HG03469 (cell line): ENCODE results near the gene MYO7B.

Experiments used
- ATAC-seq: cut with Tn5 transposase; IDR thresholded peaks from one replicate; pipeline ENCODE4 v1.9.1; 2021; ENCODE audit warnings: mild to moderate bottlenecking, moderate library complexity, moderate number of reproducible peaks; ENCODE audit not compliant: unreplicated experiment

MYO7B gene

DNA sequence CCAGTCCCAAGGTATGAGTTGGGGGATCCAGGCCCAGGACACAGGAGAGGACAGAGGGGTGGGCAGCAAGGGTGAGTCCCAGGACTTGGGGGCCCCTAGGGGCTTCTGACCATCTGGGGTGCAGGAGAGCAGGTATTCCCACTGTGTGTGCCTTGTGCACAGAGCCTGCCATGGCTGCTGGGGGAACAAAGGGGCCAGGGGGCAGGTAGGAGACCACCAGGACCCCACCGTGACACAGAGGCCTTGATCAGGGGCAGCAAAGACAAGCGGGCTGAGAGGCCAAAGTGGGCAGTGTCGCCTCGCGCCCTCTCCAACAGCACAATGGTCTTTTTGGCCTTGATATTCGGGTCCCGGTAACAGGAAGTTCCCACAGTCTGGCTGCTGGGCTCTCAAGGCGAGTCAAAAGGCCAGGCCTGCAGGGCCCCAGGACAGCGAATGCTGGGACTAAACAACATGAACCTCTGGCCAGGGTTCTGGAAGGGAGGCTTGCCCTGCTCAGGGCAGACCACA, 98.1 kb downstream of the MYO7B start:
- ATAC-seq, result no peak

GRCh38 chr2:127634066-127634617, 98.7 kb downstream of the MYO7B start:
- ATAC-seq, result no peak

GRCh38 chr2:127634626-127635379, 99.3 kb downstream of the MYO7B start:
- no peak for ATAC-seq

DNA sequence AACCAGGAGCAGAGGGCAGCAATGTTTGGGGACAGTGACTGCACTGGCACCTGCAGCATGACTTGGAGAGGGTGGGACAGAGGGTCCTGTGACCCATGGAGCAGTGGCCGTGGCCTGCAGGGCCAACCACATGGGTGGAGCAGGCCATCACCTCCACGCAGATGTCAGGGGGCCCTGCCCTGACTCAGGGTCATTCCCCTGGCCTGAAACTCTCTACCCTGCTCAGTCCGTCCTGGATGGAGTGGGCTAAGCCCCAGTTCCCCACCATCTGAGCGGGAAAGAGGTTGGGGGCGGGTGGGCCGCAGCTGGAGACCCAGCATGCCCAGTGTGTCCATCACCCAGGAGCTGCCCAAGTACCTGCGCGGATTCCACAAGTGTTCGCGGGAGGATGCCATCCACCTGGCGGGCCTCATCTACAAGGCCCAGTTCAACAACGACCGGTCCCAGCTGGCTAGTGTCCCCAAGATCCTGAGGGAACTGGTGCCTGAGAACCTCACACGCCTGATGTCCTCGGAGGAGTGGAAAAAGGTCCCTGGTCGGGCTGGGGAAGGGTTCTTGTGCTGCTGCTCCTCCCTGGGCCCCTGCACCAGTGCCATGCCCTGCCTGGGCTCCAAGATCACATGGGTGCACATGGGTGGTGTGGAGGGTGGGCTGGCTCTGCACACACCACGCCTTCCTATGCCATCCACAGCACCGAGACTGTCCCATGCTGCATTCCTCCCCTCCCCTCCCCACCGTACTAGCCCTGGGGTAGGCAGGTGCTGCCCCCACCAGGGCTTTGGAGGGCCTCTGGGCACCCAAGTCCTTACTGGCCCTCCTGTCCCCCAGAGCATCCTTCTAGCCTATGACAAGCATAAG, 100.1 kb downstream of the MYO7B start:
- ATAC-seq, result no peak

DNA sequence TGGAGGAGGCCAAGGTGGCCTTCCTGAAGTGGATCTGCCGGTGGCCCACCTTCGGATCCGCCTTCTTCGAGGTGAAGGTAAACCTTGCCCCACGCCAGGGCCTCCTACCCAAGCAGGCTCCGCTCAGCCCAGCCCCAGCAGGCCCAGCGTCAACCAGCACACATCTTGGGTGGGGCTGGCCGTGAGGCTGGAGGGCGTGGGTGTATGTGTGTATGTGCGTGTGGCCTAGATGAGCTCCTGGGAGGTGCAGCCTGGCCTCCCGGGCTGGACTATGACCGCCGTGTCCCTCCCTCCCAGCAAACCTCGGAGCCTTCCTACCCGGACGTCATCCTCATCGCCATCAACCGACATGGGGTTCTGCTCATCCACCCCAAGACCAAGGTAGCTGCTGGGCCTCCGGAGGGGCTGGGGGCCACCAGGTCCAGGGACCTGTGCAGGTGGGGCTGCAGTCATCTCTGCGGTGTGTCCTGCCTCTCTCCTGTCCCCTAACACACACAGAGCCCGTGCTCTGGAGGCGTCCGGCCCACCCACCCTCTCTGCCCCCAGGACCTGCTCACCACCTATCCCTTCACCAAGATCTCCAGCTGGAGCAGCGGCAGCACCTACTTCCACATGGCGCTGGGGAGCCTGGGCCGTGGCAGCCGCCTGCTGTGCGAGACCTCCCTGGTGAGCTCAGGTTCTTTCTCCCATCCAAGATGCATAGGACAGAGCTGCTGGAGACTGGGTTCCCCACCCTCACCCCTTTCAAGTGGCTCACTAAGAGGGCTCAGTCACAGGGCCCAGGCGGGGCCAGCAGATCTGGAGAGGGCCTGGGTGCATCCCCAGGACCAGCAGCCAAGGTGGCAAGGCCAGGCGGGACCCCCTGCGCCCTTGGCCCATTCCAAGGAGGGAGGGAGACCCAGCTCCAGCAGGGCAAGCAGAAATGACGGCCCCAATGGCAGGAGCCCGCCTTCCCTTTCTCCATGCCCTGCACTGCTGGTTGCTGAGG, 101.1 kb downstream of the MYO7B start:
- ATAC-seq, result no peak

GRCh38 chr2:127637236-127637630, 101.8 kb downstream of the MYO7B start:
- no peak for ATAC-seq

- no peak for ATAC-seq
Observed at GRCh38 chr2:127637725-127638252, 102.3 kb downstream of the MYO7B start.

DNA sequence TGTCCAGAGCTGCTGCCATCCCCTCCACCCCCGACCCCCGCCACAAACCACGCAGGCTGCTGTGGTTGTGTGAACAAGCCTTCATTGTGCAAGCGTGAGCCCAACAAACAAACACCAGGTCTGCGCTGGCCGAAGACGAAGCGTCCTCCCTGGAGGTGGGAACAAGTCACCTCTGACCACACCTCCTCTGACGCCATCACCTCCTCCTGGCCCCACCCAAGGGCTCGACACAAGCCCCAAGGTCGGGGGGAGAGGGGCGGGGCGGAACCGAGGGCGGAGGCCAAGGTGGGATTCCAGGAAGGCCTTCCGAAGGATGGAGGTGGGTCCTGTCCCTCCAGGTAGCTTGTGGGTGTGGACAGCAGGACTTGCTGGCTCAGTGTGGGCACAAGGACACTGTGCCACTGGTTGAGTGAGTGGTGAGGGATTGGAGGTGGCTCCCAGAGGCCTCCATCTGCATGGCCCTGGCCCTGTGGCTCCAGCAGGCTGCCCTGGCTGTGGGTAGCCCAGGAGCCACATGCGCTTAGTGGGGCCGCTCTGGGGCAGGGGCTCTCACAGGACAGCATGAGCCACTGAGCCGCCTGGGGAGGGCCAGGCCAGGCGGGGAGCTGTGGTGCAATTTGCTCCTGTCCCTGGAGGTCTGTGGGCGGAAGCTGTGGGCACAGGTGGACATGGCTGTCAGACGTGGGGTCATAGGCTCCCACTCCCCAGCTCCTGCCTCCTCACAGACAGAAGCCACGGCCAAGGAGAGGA, 103.1 kb downstream of the MYO7B start:
- ATAC-seq, result no peak

- no peak for ATAC-seq
Observed at GRCh38 chr2:127639111-127639474, 103.6 kb downstream of the MYO7B start.

DNA sequence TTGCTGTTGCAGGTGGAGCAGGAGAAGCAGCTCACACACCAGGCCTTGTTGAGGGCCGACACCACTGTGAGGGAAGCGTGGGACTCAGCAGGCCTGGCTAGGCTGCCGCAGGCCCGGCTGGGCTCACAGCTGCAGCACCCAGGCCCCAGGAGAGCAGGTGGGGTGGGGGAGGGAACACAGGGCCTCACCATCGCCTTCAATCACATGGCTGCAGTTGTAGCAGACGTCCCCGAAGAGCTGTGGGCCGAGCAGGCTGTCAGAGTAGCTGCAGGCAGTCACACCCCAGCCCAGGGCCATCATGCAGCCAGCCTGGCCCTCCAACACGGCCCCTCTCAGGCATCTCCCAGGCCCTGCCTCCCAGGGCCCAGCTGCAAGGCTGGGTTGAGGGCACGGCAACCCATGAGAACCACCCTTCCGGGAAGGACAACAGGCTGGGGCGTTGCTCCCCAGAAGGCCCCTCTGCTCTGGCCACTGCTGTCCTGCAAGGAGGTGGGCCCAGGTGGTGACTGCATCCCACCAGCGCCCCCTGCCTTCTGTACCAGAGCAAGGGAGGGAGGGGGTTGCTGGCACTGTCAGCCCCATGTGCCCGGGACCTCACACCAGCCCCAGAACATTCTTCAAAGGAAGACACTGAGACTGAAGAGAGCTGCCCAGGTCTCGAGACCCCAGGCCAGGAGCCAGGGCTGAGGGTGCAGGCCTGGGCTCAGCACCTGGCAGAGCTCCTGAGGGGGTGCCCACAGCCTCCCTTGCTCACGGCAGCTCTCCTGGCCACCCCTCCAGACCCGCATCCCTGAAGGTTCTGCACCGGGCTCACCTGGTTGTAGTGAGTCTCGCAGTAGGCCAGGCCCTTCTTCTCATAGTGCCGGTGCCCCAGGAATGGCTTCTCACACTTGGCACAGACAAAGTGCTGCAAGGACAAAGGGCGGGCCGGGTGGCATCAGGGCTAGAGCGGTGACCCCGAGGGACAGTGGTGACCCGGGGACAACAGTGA, 104.9 kb downstream of the MYO7B start:
- no peak for ATAC-seq

DNA sequence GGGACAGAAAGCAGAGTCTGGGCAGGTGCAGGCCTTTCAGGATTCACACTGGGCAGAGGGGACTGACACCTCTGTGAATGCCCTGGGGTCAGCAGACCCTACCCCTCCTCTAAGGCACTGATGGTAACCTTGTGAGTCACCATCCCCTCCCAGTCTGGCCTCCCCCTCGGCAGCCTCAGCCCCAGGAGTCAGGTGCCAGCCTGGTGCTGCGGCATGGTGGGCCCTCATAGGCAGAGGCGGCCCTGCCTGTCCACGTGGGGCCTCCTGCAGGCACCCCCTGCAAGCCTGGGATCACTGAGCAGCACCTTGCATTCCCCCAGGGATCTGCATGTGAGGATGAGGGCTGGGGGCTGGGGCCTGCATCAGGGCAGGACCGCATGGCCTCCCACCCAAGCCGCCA, 105.7 kb downstream of the MYO7B start:
- no peak for ATAC-seq

DNA sequence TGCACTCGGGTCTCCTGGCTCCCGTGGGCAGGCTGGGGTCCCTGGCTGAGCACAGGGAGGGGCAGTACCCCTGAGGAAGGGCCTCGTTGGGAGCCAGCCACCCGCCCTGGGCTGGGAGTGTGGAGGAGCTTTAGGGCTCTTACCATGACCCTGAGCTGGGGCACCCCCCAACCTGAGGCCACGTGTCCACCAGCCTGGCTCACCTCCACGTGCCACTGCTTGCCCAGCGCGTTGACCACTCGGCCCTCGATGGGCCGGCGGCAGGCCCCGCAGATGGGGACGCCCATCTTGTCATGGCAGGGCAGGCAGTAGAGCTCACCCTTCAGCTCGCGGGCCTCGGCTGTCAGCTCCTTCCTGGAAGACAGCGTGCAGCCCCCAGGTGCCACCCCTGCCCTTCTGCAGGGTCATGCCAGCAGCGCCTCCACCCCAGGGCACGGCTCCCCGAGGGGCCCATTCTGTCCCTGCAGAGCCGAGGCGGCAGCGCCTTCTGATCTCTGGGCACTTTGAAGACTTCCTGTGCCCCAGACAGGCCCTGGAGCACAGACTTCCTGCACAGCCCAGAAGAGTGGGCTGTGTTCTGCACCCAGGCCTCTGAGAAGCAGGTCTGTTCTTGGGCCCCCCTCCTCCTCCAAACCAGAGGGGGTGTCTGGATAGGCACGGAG, 106.5 kb downstream of the MYO7B start:
- no peak for ATAC-seq

DNA sequence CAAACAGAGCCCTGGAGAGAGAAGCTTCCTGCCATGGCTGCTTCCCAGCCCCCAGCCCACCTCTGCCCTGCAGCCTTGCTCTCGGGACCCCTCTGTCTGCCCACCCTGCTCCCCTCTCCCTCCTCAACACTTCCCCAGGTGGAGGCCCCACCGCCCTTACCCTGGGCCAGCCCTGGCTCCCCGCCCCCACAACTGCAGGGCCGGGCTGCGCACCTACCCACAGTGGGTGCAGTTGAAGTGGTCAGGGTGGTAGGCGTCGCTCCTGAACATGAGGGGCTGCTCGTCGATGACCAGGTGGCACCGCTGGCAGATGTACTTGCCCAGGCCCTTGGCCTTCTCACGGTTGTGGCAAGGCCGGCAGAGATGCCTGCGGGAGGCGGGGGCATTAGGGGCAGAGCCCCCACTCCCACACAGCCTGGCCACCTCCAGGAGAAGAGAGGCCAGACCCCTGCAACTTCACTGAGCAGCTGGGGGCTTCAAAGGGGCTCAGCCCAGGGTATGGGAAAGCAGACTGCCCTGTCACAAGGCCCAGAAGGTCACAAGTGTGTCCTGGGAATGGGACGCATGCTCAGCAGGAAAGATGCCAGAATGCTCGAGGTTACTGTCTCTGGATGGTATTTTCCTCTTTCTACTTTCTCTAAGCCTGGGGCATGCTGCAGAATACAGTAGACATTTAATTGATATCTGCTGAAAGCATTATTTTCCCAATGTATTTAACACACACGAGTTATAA, 107.4 kb downstream of the MYO7B start:
- no peak for ATAC-seq

DNA sequence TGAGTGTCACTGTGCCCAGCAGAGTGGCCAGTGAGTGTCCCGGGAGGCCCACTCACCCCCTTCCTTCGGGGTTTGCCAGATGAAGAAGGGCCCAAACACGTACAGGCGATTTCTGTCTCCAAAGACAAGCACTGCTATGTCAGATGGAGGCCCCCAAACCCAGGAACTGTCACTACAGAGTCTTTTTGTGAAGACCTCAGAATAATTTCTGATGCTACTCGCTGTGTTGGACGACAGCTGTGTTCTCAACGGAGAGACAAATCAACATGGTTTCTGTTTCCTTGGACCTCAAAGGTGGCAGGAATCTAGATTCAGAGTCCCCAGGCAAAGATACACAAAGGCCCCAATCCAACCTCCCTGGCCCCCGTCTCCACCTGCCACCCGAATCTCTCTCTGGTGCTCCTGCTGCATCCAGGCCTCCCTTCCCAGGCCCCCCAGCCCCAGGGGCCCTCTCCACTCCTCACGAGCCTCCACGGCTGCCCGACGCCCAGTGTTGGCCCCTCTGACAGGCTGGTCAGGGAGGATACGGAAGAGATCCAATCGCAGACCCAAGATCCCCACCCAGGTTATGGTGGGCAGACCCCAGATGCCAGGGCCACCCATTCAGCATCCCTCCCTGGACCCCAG, 108.1 kb downstream of the MYO7B start:
- no peak for ATAC-seq

DNA sequence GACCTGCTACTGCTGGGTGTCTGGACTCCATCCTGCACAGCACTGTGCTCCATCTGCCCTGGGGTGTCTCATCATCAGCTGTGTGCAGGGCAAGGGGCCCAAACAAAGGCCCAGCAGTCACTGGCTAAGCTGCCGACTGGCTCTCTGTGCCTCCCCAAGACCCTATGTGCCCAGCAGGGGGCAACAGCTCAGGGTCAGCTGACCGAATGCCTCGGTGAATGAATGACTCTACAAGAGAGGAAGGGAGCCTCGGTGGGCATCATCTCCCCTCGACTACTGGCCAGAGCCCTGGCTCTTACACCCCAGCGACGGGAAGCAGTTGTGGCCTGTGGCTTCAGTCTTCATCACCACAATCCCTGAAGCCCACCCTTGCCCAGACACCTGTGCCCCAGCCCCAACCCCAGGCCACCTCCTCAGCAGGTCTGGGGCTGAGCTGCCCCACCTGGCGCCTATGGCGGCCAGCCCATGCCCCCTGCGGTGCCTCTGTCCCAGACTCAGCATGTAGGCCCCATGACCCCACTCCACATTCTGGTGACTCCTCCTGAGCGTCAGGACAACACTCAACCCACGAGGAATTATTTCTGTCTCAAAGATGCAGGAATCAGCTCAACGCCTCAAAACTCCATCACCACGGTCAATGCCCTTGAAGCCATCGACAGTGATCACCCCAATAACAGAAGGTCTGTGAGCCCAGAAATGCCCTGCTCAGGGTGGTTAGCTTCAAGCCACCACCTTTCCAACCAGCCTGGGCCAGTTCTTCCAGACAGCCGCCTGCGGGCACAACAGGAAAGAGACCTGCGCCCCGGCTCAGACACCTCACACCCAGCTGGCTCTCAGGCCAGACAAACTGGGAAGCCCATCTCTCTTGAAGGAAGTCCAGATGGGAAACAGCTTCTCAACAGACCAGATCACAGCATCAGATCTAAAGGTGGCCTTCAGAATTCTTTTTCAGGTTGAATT, 108.9 kb downstream of the MYO7B start:
- no peak for ATAC-seq

GRCh38 chr2:127645026-127645394, 109.5 kb downstream of the MYO7B start:
- no peak for ATAC-seq
